ENCODE measurements around the gene NRP1.
"Not testable (repeated sequence)": the region's sequence is repeated elsewhere in the genome, so short reads cannot be mapped to it uniquely, and the experiment has no call there.

Gene NRP1

DNA sequence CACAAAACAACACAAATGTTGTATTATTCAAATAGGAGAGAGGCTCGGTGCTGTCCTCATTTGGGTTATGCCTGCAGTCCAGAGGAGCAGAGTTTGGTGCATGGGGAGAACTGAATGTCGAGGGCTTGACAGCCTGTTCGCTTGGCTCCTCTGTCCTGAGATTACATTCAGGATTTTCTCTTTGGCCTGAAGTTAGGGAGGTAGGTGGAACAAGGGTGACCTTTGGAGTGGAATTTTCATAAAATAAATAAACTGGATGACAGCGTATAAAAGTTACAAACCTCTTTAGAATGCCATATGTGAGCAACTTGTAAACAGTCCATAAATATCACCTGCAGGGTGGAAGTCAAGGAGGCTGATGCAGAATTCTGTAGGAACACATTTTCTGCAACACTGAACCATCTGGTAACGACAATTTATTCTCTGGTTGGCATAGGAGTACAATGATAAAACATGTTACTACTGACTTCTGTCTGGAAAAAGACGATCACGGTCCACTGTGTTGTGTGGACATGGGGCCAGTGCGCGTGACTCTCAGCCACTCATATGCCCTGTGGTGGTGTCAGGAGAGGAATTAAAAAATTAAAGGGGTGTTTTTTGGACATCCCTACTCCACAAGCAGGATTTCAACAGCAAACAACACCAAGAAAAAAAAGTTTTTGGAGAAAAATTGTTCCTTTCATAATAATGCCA lies 33.2 kb downstream of the NRP1 start:
- Histone ChIP-seq H3K36me3 (ENCODE audit: control insufficient read depth, insufficient read depth, low read length) (no peaks in the 10 kb centered on the region), H3K79me2 (no peaks in the 10 kb centered on the region), H3K9ac (no peak overlapping the region), H2AFZ (no peak overlapping the region), H3K27ac (no peak overlapping the region), H3K4me1 (no peaks in the 10 kb centered on the region), H3K4me2 (ENCODE audit: low read length) (no peak overlapping the region), H3K9me3 (ENCODE audit: control insufficient read depth, low read length) (no peaks in the 10 kb centered on the region), H3K27me3 (ENCODE audit: control insufficient read depth, insufficient read depth, low read length) (no peaks in the 10 kb centered on the region), H3K4me3 (ENCODE audit: low read depth, low read length) (no peak overlapping the region)
- TF ChIP-seq CTCF (IDR thresholded peaks at IDR 0.05): no peak

- not testable (repeated sequence) for H3K4me3 ChIP-seq (ENCODE audit: low read depth, low read length); H3K27ac ChIP-seq; H3K9me3 ChIP-seq (ENCODE audit: control insufficient read depth, low read length); H2AFZ ChIP-seq; H3K4me2 ChIP-seq (ENCODE audit: low read length); H3K4me1 ChIP-seq; H3K27me3 ChIP-seq (ENCODE audit: control insufficient read depth, insufficient read depth, low read length); H3K79me2 ChIP-seq; H3K9ac ChIP-seq; H3K36me3 ChIP-seq (ENCODE audit: control insufficient read depth, insufficient read depth, low read length)
These were observed 33.9 kb downstream of the NRP1 start for GRCh38 chr10:33300544-33300943.

DNA sequence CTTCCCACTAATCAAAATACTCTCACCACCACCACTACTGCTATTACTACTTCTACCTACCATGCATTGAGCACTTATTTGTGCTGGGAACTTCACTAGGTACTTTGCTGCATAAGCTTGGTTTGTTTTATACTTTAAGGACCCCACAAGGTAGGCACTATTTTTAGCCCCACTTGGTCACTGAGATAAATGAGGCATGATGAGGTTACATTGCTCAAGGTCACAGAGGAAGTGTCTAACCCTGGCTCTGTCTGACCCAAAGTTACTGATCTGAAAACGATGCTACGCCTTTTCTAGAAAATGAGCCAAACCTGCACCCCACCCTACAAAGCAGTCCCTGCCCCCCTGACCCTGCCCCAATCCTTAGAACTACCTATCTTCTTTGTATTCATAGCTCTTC lies 35.6 kb downstream of the NRP1 start:
- Histone ChIP-seq H3K36me3 (ENCODE audit: control insufficient read depth, insufficient read depth, low read length) (no peaks in the 10 kb centered on the region), H3K27me3 (ENCODE audit: control insufficient read depth, insufficient read depth, low read length) (no peaks in the 10 kb centered on the region), H3K9me3 (ENCODE audit: control insufficient read depth, low read length) (no peaks in the 10 kb centered on the region), H3K4me1 (no peaks in the 10 kb centered on the region), H3K4me2 (ENCODE audit: low read length) (no peak overlapping the region), H3K79me2 (no peaks in the 10 kb centered on the region), H2AFZ (no peak overlapping the region), H3K27ac (no peak overlapping the region), H3K9ac (no peak overlapping the region), H3K4me3 (ENCODE audit: low read depth, low read length) (no peak overlapping the region)
- no peak for TF ChIP-seq CTCF (IDR thresholded peaks at IDR 0.05)

DNA sequence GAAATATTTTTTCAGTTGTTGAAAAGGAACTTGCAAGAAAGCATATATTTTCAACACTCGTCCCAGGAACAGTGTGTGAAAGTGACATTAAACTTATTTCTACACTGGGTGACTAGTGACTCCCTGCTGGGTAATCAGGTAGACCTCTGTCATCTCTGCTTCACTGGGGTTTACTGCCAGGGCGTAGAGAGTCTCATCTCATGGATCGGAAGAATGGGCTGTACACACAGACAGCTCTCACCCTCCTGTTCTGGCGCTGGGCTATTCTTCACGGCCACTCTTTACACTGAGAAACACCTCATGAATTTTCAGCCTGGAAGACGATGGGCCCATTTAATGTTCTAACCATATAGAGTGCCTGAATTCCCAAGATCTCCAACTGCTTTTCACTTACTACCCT lies 36.4 kb downstream of the NRP1 start:
- H3K4me1 ChIP-seq: no peaks in the 10 kb centered on the region

DNA sequence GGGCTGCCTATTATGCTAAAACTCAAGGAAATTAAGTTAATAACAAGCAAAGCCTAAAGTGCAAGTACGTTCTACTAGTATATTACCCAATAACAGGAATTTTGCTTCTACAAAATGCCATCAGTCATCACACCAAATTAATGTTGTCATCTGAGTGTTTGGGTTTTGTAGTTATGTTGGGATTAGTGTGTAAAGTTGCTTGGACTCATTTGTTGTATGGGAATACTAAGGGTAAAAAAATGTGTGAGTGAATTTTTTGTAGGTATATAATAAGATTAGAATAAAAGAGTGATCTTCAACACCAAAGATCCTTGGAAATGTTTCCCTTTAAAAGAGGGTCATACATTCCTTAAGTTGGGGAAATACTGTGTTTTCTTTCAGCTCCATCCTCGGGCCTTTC lies 38.6 kb downstream of the NRP1 start:
- no peak overlapping the region for H2AFZ ChIP-seq
- no peak overlapping the region for H3K4me2 ChIP-seq (ENCODE audit: low read length)
- no peaks in the 10 kb centered on the region for H3K4me1 ChIP-seq
- H3K27ac ChIP-seq: no peak overlapping the region
- no peak overlapping the region for H3K9ac ChIP-seq
- H3K9me3 ChIP-seq (ENCODE audit: control insufficient read depth, low read length): no peaks in the 10 kb centered on the region
- no peak for TF ChIP-seq CTCF (IDR thresholded peaks at IDR 0.05)
- H3K79me2 ChIP-seq: no peaks in the 10 kb centered on the region
- no peaks in the 10 kb centered on the region for H3K36me3 ChIP-seq (ENCODE audit: control insufficient read depth, insufficient read depth, low read length)
- H3K27me3 ChIP-seq (ENCODE audit: control insufficient read depth, insufficient read depth, low read length): no peaks in the 10 kb centered on the region
- H3K4me3 ChIP-seq (ENCODE audit: low read depth, low read length): no peak overlapping the region

More for the DNA sequence above, 36.4 kb downstream of the NRP1 start:
- Histone ChIP-seq H3K9me3 (ENCODE audit: control insufficient read depth, low read length) (no peaks in the 10 kb centered on the region), H3K27me3 (ENCODE audit: control insufficient read depth, insufficient read depth, low read length) (no peaks in the 10 kb centered on the region), H3K36me3 (ENCODE audit: control insufficient read depth, insufficient read depth, low read length) (no peaks in the 10 kb centered on the region), H3K79me2 (no peaks in the 10 kb centered on the region), H2AFZ (no peak overlapping the region), H3K4me2 (ENCODE audit: low read length) (no peak overlapping the region), H3K9ac (no peak overlapping the region), H3K4me3 (ENCODE audit: low read depth, low read length) (no peak overlapping the region), H3K27ac (no peak overlapping the region)
- no peak for TF ChIP-seq CTCF (IDR thresholded peaks at IDR 0.05)

Measured in parathyroid adenoma (tissue), 2 donors.